ENCODE data around the gene ZFP1.

The ZFP1 gene

DNA sequence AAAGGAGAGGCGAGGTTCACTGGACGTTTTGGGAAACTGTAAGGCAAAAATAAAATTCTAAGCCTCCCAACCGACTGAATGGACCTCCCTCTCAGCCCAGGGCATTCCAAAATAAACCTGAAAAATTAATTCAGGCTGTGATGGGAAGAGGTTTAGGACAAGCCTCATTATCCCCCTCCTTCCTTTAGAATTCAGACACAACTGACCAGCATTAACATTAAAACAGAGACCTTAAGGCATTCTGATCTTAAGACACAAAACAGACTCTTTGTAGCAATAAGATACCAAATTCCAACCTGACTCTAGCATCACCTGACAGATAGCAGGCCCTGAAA is 31.4 kb upstream of the ZFP1 start:
- no peak overlapping the region for H3K4me3 ChIP-seq (ENCODE audit: low read depth in 1 of 2, low read length in 2 of 2)
- H3K36me3 ChIP-seq (ENCODE audit: insufficient read depth, low read length), result no peaks in the 10 kb centered on the region
- no peak overlapping the region for H3K4me2 ChIP-seq (ENCODE audit: insufficient read depth, low read length)
- no peak overlapping the region for H3K27ac ChIP-seq (ENCODE audit: low read length)
- no peaks in the 10 kb centered on the region; the same call in 1 of the 2 replicates for H4K20me1 ChIP-seq (ENCODE audit: insufficient read depth, low read length)
- no peak for ATAC-seq (ENCODE audit: insufficient read depth, low read depth)
- H3K4me1 ChIP-seq (ENCODE audit: insufficient read depth, low read length), result peaks cover 5% of the 10 kb centered on the region
- H3K79me2 ChIP-seq (ENCODE audit: insufficient read depth, low read length), result peaks cover under 1% of the 10 kb centered on the region; the same call in 1 of the 2 replicates
- peaks cover 6% of the 10 kb centered on the region for H3K9me3 ChIP-seq (ENCODE audit: insufficient read depth, low read length, severe bottlenecking)
- H3K27me3 ChIP-seq (ENCODE audit: insufficient read depth, low read length, poor library complexity), result no peaks in the 10 kb centered on the region
- no peak for DNase-seq
- no peak for TF ChIP-seq CTCF (IDR thresholded peaks at IDR 0.05; ENCODE audit: borderline replicate concordance, extremely low read depth, low read length, poor library complexity, severe bottlenecking)
- TF ChIP-seq EZH2 (IDR thresholded peaks at IDR 0.05; ENCODE audit: borderline replicate concordance, low read depth, low read length, severe bottlenecking), result no peak
- H2AFZ ChIP-seq (ENCODE audit: low read depth, low read length), result no peak overlapping the region
- H3K9ac ChIP-seq (ENCODE audit: low read depth, low read length), result no peak overlapping the region

GRCh38 chr16:75118943-75119539 is 29.3 kb upstream of the ZFP1 start:
- Histone ChIP-seq H3K27me3 (ENCODE audit: insufficient read depth, low read length, poor library complexity) (no peaks in the 10 kb centered on the region), H4K20me1 (ENCODE audit: insufficient read depth, low read length) (no peaks in the 10 kb centered on the region), H3K79me2 (ENCODE audit: insufficient read depth, low read length) (no peaks in the 10 kb centered on the region), H2AFZ (ENCODE audit: low read depth, low read length) (no peak overlapping the region), H3K4me1 (ENCODE audit: insufficient read depth, low read length) (no peaks in the 10 kb centered on the region), H3K27ac (ENCODE audit: low read length) (no peak overlapping the region), H3K4me2 (ENCODE audit: insufficient read depth, low read length) (no peak overlapping the region), H3K9ac (ENCODE audit: low read depth, low read length) (no peak overlapping the region), H3K36me3 (ENCODE audit: insufficient read depth, low read length) (0 out of 2 replicates have a peak, but pooled peaks cover 3% of the 10 kb centered on the region), H3K4me3 (ENCODE audit: low read depth in 1 of 2, low read length in 2 of 2) (no peak overlapping the region), H3K9me3 (ENCODE audit: insufficient read depth, low read length, severe bottlenecking) (peaks cover 12% of the 10 kb centered on the region)
- ATAC-seq (ENCODE audit: insufficient read depth, low read depth) (no peak), DNase-seq (no peak)
- no peak for TF ChIP-seq EZH2 (IDR thresholded peaks at IDR 0.05; ENCODE audit: borderline replicate concordance, low read depth, low read length, severe bottlenecking)
- TF ChIP-seq CTCF (IDR thresholded peaks at IDR 0.05; ENCODE audit: borderline replicate concordance, extremely low read depth, low read length, poor library complexity, severe bottlenecking), result no peak

- Histone ChIP-seq H3K4me3 (ENCODE audit: low read depth in 1 of 2, low read length in 2 of 2) (no peak overlapping the region), H3K27me3 (ENCODE audit: insufficient read depth, low read length, poor library complexity) (no peaks in the 10 kb centered on the region), H3K79me2 (ENCODE audit: insufficient read depth, low read length) (no peaks in the 10 kb centered on the region), H3K27ac (ENCODE audit: low read length) (no peak overlapping the region), H3K36me3 (ENCODE audit: insufficient read depth, low read length) (0 out of 2 replicates have a peak, but pooled peaks cover 3% of the 10 kb centered on the region), H3K9ac (ENCODE audit: low read depth, low read length) (no peak overlapping the region), H2AFZ (ENCODE audit: low read depth, low read length) (no peak overlapping the region), H3K4me1 (ENCODE audit: insufficient read depth, low read length) (no peaks in the 10 kb centered on the region), H3K9me3 (ENCODE audit: insufficient read depth, low read length, severe bottlenecking) (peaks cover 12% of the 10 kb centered on the region), H4K20me1 (ENCODE audit: insufficient read depth, low read length) (no peaks in the 10 kb centered on the region), H3K4me2 (ENCODE audit: insufficient read depth, low read length) (no peak overlapping the region)
- DNase-seq, result no peak
- ATAC-seq (ENCODE audit: insufficient read depth, low read depth), result no peak
- TF ChIP-seq CTCF (IDR thresholded peaks at IDR 0.05; ENCODE audit: borderline replicate concordance, extremely low read depth, low read length, poor library complexity, severe bottlenecking), result no peak
- no peak for TF ChIP-seq EZH2 (IDR thresholded peaks at IDR 0.05; ENCODE audit: borderline replicate concordance, low read depth, low read length, severe bottlenecking)
These were observed 28.1 kb upstream of the ZFP1 start for GRCh38 chr16:75120253-75120652.
